K562 (cell line): ENCODE results near the gene SPTAN1. TPM values are rescaled to one million over a fixed set of nuclear protein-coding genes. Genes with fewer than 3 reads are reported as not detected.

ENCODE experiments used
- ATAC-seq: fragments of 200-7000 bp; cut with Tn5 transposase; 3 replicates; pipeline ENCODE4 v1.9.1; 2020; ENCODE audit warnings: moderate library complexity
- BruUV-seq: library from RNA; stranded (reverse); fragments of 400-500 nt; replicated peaks from 2 replicates; lab custom pipeline; 2021; lab: Mats Ljungman, UMichigan
- CTCF ChIA-PET: fragments of 300-600 bp; formaldehyde crosslinking; extraction: SDS; loops from one replicate; lab custom pipeline; 2021; ENCODE audit warnings: low intra/inter-chr PET ratio; lab: Yijun Ruan, JAX
- POLR2A ChIA-PET: fragments of 300-600, 350-650 bp; sonication (Branson Sonifier 250); formaldehyde crosslinking; extraction: SDS; loops from one replicate; lab custom pipeline; 2021; ENCODE audit warnings: antibody characterized with exemption, inconsistent platforms; lab: Yijun Ruan, JAX
- DNase-seq, 4 experiments: peaks; one replicate each; pipeline versions ENCODE4 v3.0.0 to v3.0.0-alpha.2; 2011 to 2018; ENCODE audit warnings: low spot score in 3 of 4, mixed read lengths in 3 of 4; ENCODE audit errors: extremely low read depth in 1 of 4
- FAIRE-seq: peaks from 2 replicates; lab custom pipeline; 2011; peaks lifted over from hg19 to GRCh38; lab: Jason Lieb, UNC
- H2AFZ ChIP-seq: 2 replicates; pipeline ENCODE4 v1.6.0; 2011; ENCODE audit warnings: low read depth, low read length, control low read depth, inconsistent platforms
- H3K27ac ChIP-seq: fragments of 200-600 bp; 3 replicates; pipeline ENCODE4 v1.8.0; 2011; ENCODE audit warnings: low read depth, mild to moderate bottlenecking, control low read depth, inconsistent platforms, low read length, moderate library complexity, mixed read lengths; ENCODE audit errors: extremely low read depth
- H3K27me3 ChIP-seq, 2 experiments: fragments of 300-600 bp in 1 of 2; 2 replicates in 1 of 2; 3 replicates in 1 of 2; pipeline versions ENCODE4 v1.6.0 to v1.8.0; 2011; ENCODE audit warnings: inconsistent platforms in 2 of 2, low read length in 2 of 2, mild to moderate bottlenecking in 1 of 2, mixed read lengths in 1 of 2, moderate library complexity in 1 of 2; ENCODE audit not compliant: control insufficient read depth in 2 of 2, insufficient read depth in 2 of 2
- H3K36me3 ChIP-seq: fragments of 300-600 bp; 3 replicates; pipeline ENCODE4 v1.8.0; 2011; ENCODE audit warnings: mild to moderate bottlenecking, low read length, inconsistent platforms; ENCODE audit not compliant: control insufficient read depth, insufficient read depth
- H3K4me1 ChIP-seq, 2 experiments: fragments of 200-600 bp in 1 of 2; replicated peaks in 1 of 2; 2 replicates in 1 of 2; 3 replicates in 1 of 2; pipeline versions ENCODE4 v1.5.1 to v1.8.0; 2011; ENCODE audit warnings: inconsistent platforms in 2 of 2, low read length in 2 of 2, mild to moderate bottlenecking in 1 of 2, mixed read lengths in 1 of 2, moderate library complexity in 1 of 2; ENCODE audit not compliant: control insufficient read depth in 2 of 2, insufficient read depth in 2 of 2
- H3K4me2 ChIP-seq: 2 replicates; pipeline ENCODE4 v1.6.1; 2011; ENCODE audit warnings: low read length, control low read depth, inconsistent platforms, mixed read lengths; ENCODE audit not compliant: insufficient read depth
- H3K4me3 ChIP-seq: fragments of 200-600 bp; sonication (generic), shearing (Covaris generic); 2 replicates; pipeline ENCODE4 v1.5.1; 2016; ENCODE audit warnings: control low read depth, inconsistent platforms
- H3K79me2 ChIP-seq: fragments of 200-600 bp; 3 replicates; pipeline ENCODE4 v1.8.0; 2011; ENCODE audit warnings: low read length, inconsistent platforms; ENCODE audit not compliant: control insufficient read depth, insufficient read depth
- H3K9ac ChIP-seq, 2 experiments: 2 replicates each; pipeline versions ENCODE4 v1.6.0 to v1.6.1; 2011; ENCODE audit warnings: low read depth in 2 of 2, low read length in 2 of 2, control low read depth in 1 of 2, inconsistent platforms in 1 of 2, mild to moderate bottlenecking in 1 of 2, mixed read lengths in 1 of 2; ENCODE audit not compliant: insufficient read depth in 1 of 2
- H3K9me1 ChIP-seq: one replicate; pipeline ENCODE4 v1.6.0; 2011; ENCODE audit warnings: inconsistent platforms, mild to moderate bottlenecking, low read length, moderate library complexity; ENCODE audit not compliant: control insufficient read depth, insufficient read depth
- H3K9me3 ChIP-seq: replicated peaks from 2 replicates; pipeline ENCODE4 v1.5.1; 2011; ENCODE audit warnings: low read depth, low read length, inconsistent platforms; ENCODE audit not compliant: control insufficient read depth, insufficient read depth
- H4K20me1 ChIP-seq: replicated peaks from 2 replicates; pipeline ENCODE4 v1.6.1; 2011; ENCODE audit warnings: low read length, inconsistent platforms, mixed read lengths; ENCODE audit not compliant: control insufficient read depth, insufficient read depth
- ARID1B ChIP-seq: fragments of 450-650 bp; IDR thresholded peaks from 2 replicates; pipeline ENCODE4 v1.6.1; 2016; ENCODE audit warnings: antibody characterized with exemption, mild to moderate bottlenecking, inconsistent platforms
- ARNT ChIP-seq, 2 experiments: fragments of 450-650 bp; IDR thresholded peaks; 2 replicates each; pipeline ENCODE4 v1.6.1; 2016; ENCODE audit warnings: mild to moderate bottlenecking in 1 of 2
- FOS ChIP-seq: IDR thresholded peaks from 3 replicates; pipeline ENCODE4 v1.6.1; 2011; ENCODE audit not compliant: insufficient read length; ENCODE audit errors: extremely low read depth
- GABPA ChIP-seq: fragments of 200-800 bp; sonication (Bioruptor generic); conservative IDR thresholded peaks from 2 replicates; pipeline ENCODE4 v1.6.1; 2016; ENCODE audit warnings: low read depth, missing genetic modification characterization, missing compliant biosample characterization
- HDAC6 ChIP-seq: IDR thresholded peaks from 2 replicates; pipeline ENCODE4 v1.6.1; 2012; ENCODE audit warnings: low read depth, mild to moderate bottlenecking, control low read depth, inconsistent platforms, low read length, moderate library complexity
- IRF1 ChIP-seq: sonication (generic); formaldehyde crosslinking; IDR thresholded peaks from 2 replicates; pipeline ENCODE4 v1.8.0; 2022; ENCODE audit warnings: missing genetic modification reagents, mild to moderate bottlenecking, borderline replicate concordance
- KLF10 ChIP-seq: fragments of 250-450 bp; sonication (Bioruptor Pico); IDR thresholded peaks from 2 replicates; pipeline ENCODE4 v1.6.1; 2021; ENCODE audit warnings: matching md5 sums
- KLF16 ChIP-seq: IDR thresholded peaks from 2 replicates; pipeline ENCODE4 v1.6.1; 2016; ENCODE audit warnings: antibody characterized with exemption
- LCOR ChIP-seq: sonication (generic); formaldehyde crosslinking; IDR thresholded peaks from 2 replicates; pipeline ENCODE4 v1.8.0; 2022; ENCODE audit warnings: mild to moderate bottlenecking, missing genetic modification reagents
- MXI1 ChIP-seq: IDR thresholded peaks from 2 replicates; pipeline ENCODE4 v1.6.1; 2011; ENCODE audit warnings: low read depth, mild to moderate bottlenecking, improper control_type of control experiment, low read length
- SMAD2 ChIP-seq: fragments of 150-350 bp; IDR thresholded peaks from 2 replicates; pipeline ENCODE4 v1.6.1; 2014; ENCODE audit warnings: low read depth, mild to moderate bottlenecking, low read length
- VEZF1 ChIP-seq: fragments of 200-800 bp; sonication (Bioruptor generic); IDR thresholded peaks from 2 replicates; pipeline ENCODE4 v1.6.1; 2017; ENCODE audit warnings: missing genetic modification characterization, missing compliant biosample characterization
- ZFP91 ChIP-seq: sonication (generic); formaldehyde crosslinking; IDR thresholded peaks from 2 replicates; pipeline ENCODE4 v1.8.0; 2022; ENCODE audit warnings: mild to moderate bottlenecking, missing genetic modification reagents
- WGBS: fragments of 100-300 bp; shearing (Covaris generic); methylation state at CpG from one replicate; pipeline ENCODE4 v1.1.6; 2016; ENCODE audit warnings: low coverage, mixed read lengths; ENCODE audit not compliant: insufficient coverage; ENCODE audit errors: missing lambda C conversion rate; 5-methylcytosine and 5-hydroxymethylcytosine counted together
- in situ Hi-C: fragments of 300-500 bp; cut with MboI; formaldehyde crosslinking; loops from 4 replicates; pipeline ENCODE4 v1.15.0; 2018; ENCODE audit warnings: inconsistent platforms, mixed read lengths
- intact Hi-C: fragments of 100-400 bp; cut with micrococcal nuclease; formaldehyde crosslinking; loops from 2 replicates; pipeline ENCODE4 v1.14.2; 2022
- polyA plus RNA-seq, 8 experiments: library from polyadenylated mRNA; depleted of rRNA in 4 of 8; stranded (reverse) in 5 of 8; unstranded in 3 of 8; fragments of >200 nt; fragmentation: Nextera tagmentation in 2 of 8; fragmentation: Illumina TruSeq in 1 of 8; extraction: Ambion mirVana in 2 of 8; extraction: Trizol in 1 of 8; gene quantifications; 2 replicates each; pipeline versions ENCODE4 v1.2.1 to v1.2.3, GENCODE V29; 2011 to 2014; ENCODE audit warnings: inconsistent platforms in 1 of 8, missing spikeins in 1 of 8
- total RNA-seq, 7 experiments: library from RNA; depleted of rRNA in 6 of 7; stranded (reverse); fragments of >200 nt in 6 of 7; fragmentation: Illumina TruSeq in 2 of 7; extraction: Trizol in 2 of 7; gene quantifications; 2 replicates each; pipeline versions ENCODE4 v1.2.1 to v1.2.3, GENCODE V29; 2011 to 2021; ENCODE audit warnings: low replicate concordance in 1 of 7

SPTAN1 gene
- total and polyA plus RNA-seq, 9 of the 15 experiments (the other 6 are each of a cell fraction or from before 2014, with no cell fraction given), result 1.5 to 13.5 (median 6.8) TPM

DNA sequence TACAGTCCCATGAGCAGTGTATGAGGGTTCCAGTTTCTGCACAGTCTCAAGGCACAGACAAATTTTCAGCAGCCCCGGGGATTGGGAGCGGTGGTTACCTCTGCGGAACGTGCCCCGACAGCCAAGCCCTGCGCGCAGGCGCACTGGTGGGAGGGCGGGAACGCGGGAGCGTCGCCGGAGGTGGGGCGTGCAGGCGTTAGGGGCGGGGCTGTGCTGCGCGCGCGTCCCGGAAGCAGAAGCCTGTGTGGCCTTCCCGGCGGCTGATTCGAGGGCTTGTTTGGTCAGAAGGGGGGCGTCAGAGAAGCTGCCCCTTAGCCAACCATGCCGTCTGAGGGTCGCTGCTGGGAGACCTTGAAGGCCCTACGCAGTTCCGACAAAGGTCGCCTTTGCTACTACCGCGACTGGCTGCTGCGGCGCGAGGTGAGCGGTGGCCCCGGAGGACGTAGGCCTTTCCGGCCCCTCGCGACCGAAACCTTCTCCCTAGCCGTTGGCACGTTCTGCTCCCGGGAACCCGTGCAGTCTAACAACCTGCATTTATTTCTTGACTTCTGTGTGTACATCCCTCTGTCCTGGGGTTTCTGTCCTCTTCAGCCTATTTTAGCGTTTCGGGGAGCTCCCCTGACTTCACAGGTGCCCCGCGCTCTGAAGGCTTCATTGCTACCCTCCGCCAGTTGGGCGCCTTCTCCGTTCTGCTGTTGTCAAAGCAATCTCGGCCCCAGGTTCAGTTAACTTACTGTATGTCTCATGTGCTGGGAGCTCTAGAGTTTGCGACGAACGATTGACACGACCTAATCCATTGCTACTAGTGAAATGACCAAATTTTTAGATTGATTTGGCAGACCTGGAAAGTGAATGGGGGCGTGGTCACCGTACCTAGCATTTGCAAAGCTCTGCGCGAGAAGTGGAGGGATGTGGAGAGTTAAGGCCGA is 47.6 kb upstream of the SPTAN1 start, which contains the start of gene GLE1 (continued):
- no peak for TF ChIP-seq ZFP91 (CRISPR knock-in tag)
- TF ChIP-seq ARNT (IDR thresholded peaks at IDR 0.05), result no peak
- peak; percentile 74 for TF ChIP-seq VEZF1

GRCh38 chr9:128505414-128505765 is 47.0 kb upstream of the SPTAN1 start:
- H3K4me2 ChIP-seq, result peak overlapping the region; percentile 97
- POLR2A ChIA-PET, result interaction anchor here (0.6 to 1.3 kb wide), 10 partner anchors 8 to 215 kb away, joined by 3 to 6 read pairs (median 3); partner anchors contain the start of gene SPTAN1
- H3K27ac ChIP-seq, result 0 out of 3 replicates have a peak overlapping the region, but pooled peaks have one; percentile 86

More at GRCh38 chr9:128505414-128505765, 47.0 kb upstream of the SPTAN1 start:
- no peak for ATAC-seq
- CTCF ChIA-PET, result no interaction called here
- Histone ChIP-seq H3K79me2 (peaks cover 30% of the 10 kb centered on the region), H3K4me1 (peaks cover 6 to 11% of the 10 kb centered on the region in 2 experiments; a peak in 4 of 5 replicates), H3K9me3 (no peaks in the 10 kb centered on the region), H3K36me3 (peaks cover 41% of the 10 kb centered on the region), H2AFZ (peak overlapping the region; percentile 98; the same call in 1 of the 2 replicates), H3K9me1 (no peaks in the 10 kb centered on the region), H4K20me1 (0 out of 2 replicates have a peak, but pooled peaks cover 3% of the 10 kb centered on the region), H3K27me3 (no peaks in the 10 kb centered on the region), H3K9ac (peak overlapping the region; percentile 88 to 100), H3K4me3 (peak overlapping the region; percentile 69)
- TF ChIP-seq ARID1B (no peak), FOS (no peak), SMAD2 (no peak), IRF1 (CRISPR knock-in tag) (no peak), GABPA (tag) (no peak), KLF16 (no peak), MXI1 (no peak), KLF10 (no peak), LCOR (no peak), HDAC6 (no peak)
- DNase-seq, result no peak
- 6% methylated on average over 6 of the region's 6 CpGs for WGBS
- no peak for FAIRE-seq
- in situ Hi-C loops, result no loop called here
- BruUV-seq, result no TSS peak
- intact Hi-C loops, result loop anchor here (2.0 to 10.0 kb wide), 2 partner anchors 67 to 109 kb away; no protein-coding TSS in a partner anchor
